GM12864 (cell line): ENCODE measurements around the gene DBNDD1.

Source experiments
- DNase-seq: peaks from one replicate; pipeline ENCODE4 v3.0.0-alpha.2; 2011; ENCODE audit warnings: low read depth
- H3K4me3 ChIP-seq: 2 replicates; pipeline ENCODE4 v1.5.1; 2011; ENCODE audit warnings: mild to moderate bottlenecking, low read depth, low read length, control low read depth
- CTCF ChIP-seq: IDR thresholded peaks from 2 replicates; pipeline ENCODE4 v1.5.1; 2011; ENCODE audit warnings: low read depth, mild to moderate bottlenecking, moderate library complexity, low read length, control low read depth, inconsistent platforms; ENCODE audit errors: missing control alignments

The DBNDD1 gene

GRCh38 chr16:89994389-89994720, 24.9 kb downstream of the DBNDD1 start:
- H3K4me3 ChIP-seq: no peak overlapping the region

GRCh38 chr16:89993971-89994370, 25.3 kb downstream of the DBNDD1 start:
- DNase-seq: no peak
- no peak overlapping the region for H3K4me3 ChIP-seq
- no peak for TF ChIP-seq CTCF

More at GRCh38 chr16:89994389-89994720, 24.9 kb downstream of the DBNDD1 start:
- no peak for TF ChIP-seq CTCF
- DNase-seq: no peak

- TF ChIP-seq CTCF: no peak
Observed at GRCh38 chr16:89993377-89993776, 25.9 kb downstream of the DBNDD1 start.

DNA sequence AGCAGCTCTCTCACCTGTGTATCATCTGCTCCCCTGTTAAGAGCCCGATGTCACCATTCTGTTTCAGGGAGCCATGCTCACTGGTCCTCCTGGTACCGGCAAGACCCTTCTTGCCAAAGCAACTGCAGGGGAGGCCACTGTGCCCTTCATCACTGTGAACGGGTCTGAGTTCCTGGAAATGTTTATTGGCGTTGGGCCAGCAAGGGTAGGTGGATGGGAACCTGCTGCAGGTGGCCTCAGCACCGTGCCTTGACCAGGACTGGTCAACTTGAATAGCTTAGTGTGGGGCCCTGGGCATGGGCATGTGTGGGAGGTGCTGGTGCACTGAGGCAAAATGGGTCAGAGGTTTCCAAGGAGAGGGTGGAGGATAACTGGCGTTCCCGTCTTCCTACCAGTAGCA, 28.5 kb downstream of the DBNDD1 start:
- TF ChIP-seq CTCF: no peak
- no peak for DNase-seq

More at GRCh38 chr16:89993377-89993776, 25.9 kb downstream of the DBNDD1 start:
- no peak for DNase-seq
- no peak overlapping the region for H3K4me3 ChIP-seq

DNA sequence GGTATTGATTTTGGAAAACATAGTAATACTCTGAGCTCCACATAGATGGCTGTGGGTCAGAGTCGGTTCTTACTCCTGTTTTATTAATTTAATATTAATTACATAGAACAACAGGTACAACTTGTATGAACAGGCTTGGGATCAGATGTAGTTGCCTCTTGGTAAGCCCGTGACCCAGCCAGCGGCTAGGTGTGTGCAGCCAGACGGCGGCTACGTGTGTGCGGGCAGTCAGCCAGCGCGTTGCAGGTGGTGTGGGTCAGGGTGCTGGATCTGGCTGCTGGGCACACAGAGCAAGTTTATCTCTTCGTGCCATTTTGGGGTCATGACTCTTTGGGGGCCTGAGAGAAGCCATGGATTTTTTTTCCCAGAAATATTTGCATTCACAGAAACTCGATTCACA, 30.3 kb downstream of the DBNDD1 start:
- TF ChIP-seq CTCF: no peak

More for the DNA sequence above, 28.5 kb downstream of the DBNDD1 start:
- no peak overlapping the region for H3K4me3 ChIP-seq

GRCh38 chr16:89987169-89987568, 32.1 kb downstream of the DBNDD1 start:
- H3K4me3 ChIP-seq: no peak overlapping the region
- no peak for DNase-seq
- TF ChIP-seq CTCF: no peak

More for the DNA sequence above, 30.3 kb downstream of the DBNDD1 start:
- no peak for DNase-seq
- no peak overlapping the region for H3K4me3 ChIP-seq

DNA sequence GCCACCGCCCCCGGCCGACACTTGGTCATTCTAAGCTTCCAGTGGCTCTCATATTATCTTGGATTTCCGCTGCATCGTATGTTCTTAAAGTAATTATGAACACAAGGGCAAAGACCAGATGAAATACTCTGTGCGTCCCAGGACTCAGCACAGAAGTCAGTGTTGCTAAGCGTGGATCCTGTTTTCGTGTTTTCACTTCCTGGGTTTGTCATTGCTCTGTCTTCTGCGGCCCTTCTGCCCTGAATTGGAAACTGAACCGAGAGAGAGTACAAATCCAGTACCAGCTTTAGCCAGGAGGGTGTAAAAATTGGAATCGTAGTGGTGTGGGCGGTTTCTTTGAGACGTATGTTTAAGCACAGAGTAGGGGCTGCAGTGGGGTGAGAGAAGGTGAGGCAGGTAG, 32.7 kb downstream of the DBNDD1 start:
- DNase-seq: no peak
- no peak overlapping the region for H3K4me3 ChIP-seq
- TF ChIP-seq CTCF: no peak
